GM19239 (cell line): ENCODE measurements around the gene ING4.
A peak's percentile ranks its signal among the peaks of the same experiment; 100 is the strongest.

Experiments
- DNase-seq: peaks from one replicate; pipeline ENCODE4 v3.0.0; 2011; ENCODE audit warnings: low spot score; ENCODE audit not compliant: insufficient read length
- FAIRE-seq: peaks from 2 replicates; lab custom pipeline; 2011; peaks lifted over from hg19 to GRCh38; lab: Jason Lieb, UNC

The ING4 gene

DNA sequence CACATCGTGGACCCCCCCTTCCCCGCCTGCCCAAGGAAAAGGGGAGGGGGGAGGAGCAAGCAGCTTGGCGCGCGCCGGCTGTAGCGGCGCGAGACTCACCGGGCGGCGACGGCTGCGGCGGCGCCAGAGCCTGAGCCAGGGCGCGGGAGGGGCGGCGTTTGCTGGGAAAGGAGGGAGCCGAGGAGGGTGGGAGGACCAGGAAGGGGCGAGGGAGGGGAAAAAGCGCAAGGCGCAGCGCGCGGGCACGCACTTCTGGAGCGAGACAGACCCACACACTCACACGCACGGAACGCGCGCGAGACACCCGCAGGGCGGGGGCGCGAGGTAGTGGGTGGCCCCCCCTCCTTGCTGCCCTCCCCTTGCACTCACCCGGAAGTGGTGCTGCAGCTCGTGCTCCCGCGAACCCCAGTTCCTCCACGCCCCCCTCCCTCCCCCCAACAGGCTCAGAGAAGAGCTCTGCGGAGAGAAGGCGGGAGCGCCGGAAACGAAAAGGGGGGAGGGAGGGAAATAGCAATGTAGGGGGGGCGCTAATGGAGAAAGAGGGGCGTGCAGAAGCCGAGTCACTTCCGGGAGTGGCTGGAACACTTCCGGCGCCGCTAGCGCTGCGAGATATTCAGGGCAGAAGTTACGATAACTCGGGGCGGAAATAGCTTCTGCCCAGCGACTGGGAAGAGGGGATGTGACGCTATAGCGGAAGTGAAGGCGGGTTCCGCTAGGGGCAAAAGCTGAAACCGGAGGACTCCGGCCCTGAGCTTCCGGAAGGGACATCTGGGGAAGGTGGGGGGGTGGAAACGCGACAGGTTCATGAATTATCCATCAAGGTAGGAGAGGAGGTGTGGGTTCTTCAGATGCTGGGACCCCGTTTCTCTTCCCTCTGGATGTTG lies 26.3 kb upstream of the ING4 start, which contains the start of gene ZNF384:
Gene ZNF384, minus strand, starts transcription at position 377 of the 884 bp plus-strand sequence. CDS start 9,855 bp downstream, outside the sequence.
- DNase-seq (peak; percentile 92), FAIRE-seq (peak; percentile 99)

- FAIRE-seq: peak; percentile 28
- peak; percentile 57 for DNase-seq
Observed at GRCh38 chr12:6688543-6688998, 25.7 kb upstream of the ING4 start.

GRCh38 chr12:6685814-6686213 lies 22.9 kb upstream of the ING4 start:
- DNase-seq: no peak
- FAIRE-seq: no peak

DNA sequence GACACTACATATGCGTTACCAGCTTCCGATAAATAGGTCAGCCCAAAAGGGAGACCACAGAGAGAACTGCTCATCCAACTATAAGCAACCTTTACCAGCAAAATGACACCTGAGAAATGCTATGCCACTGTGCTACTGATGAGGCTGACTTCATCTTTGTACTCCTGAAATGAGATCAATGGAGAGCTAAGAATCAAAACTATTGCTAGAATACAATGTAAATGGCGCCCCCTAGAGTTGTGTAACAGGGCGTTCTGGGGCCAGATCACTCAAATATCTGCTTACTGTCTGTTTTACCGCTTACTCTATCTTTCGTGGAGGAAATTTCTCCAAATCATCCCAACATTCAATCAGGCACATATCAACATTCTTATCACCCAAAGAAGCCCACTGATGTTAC lies 21.7 kb upstream of the ING4 start:
- DNase-seq: no peak
- peak; percentile 51 for FAIRE-seq

GRCh38 chr12:6676962-6677361 lies 14.0 kb upstream of the ING4 start:
- FAIRE-seq (no peak), DNase-seq (no peak)

GRCh38 chr12:6672143-6672542 lies 9.2 kb upstream of the ING4 start:
- FAIRE-seq: no peak

DNA sequence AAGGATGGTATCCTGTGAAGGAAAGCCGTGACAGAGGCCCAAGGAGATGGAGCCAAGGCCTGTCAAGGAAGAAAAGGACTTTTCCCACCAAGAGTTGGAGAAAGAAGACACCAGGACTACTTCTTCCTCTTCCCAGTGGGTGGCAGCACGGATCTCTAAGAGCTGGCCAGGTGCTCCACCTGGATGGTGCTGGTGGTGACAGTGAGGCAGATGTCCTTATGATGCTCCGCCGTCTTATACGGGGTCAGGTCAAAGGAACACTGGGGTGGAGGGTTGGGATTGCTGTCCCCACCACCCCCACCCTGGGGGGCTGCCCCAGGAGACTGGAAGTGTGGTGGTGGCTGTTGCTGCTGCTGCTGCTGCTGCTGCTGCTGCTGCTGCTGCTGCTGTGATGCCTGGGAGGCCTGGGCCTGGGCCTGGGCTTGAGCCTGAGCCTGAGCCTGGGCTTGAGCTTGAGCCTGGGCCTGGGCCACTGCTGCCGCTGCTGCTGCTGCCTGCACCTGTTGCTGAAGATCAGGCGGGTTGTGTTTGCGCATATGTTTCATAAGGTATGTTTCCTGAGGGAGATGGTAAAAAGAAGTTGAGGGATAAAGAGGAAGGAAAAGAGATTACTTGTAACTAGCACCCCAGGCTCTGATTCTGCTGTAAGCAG lies 4.8 kb upstream of the ING4 start:
- no peak for FAIRE-seq
- no peak for DNase-seq

More at GRCh38 chr12:6672143-6672542, 9.2 kb upstream of the ING4 start:
- DNase-seq: no peak

- DNase-seq (no peak), FAIRE-seq (no peak)
Observed at GRCh38 chr12:6666211-6666610, 3.3 kb upstream of the ING4 start.

DNA sequence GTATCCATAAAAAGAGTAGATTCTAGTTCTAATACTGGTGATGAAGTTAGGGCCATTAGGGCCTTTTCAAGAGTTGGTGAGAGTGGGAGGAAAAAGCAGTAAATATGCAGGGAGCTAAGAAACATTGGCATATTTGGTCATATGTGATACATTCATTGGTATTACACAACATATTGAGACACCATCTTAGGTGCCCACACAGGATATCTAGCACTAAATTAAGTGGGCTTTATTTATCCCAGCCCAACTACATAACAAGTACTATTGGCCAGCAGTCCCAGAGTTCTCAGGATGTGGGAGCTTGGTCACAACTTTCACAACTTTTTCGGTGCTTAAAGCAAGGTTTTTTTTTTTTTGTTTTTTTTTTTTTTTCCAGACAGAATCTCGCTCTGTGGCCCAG lies 2.0 kb upstream of the ING4 start:
- DNase-seq (no peak), FAIRE-seq (no peak)

DNA sequence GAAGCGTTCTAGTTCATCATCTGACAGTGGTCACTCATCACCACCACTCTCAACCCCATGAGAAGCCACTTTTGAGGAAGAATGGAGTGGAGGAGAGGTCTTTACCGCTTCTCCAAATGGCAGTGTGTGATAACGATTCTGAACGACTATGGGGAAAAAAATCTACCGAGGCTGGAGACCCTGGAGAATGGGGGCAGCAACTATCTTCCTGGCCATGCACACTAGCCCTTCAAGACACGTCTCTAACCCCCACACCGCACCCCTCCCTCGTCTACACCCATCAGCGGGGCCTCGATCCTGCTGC lies 365 bp downstream of the ING4 start:
- FAIRE-seq: no peak
- DNase-seq: no peak

- DNase-seq (no peak), FAIRE-seq (no peak)
Observed at GRCh38 chr12:6653987-6654386, 8.9 kb downstream of the ING4 start.

DNA sequence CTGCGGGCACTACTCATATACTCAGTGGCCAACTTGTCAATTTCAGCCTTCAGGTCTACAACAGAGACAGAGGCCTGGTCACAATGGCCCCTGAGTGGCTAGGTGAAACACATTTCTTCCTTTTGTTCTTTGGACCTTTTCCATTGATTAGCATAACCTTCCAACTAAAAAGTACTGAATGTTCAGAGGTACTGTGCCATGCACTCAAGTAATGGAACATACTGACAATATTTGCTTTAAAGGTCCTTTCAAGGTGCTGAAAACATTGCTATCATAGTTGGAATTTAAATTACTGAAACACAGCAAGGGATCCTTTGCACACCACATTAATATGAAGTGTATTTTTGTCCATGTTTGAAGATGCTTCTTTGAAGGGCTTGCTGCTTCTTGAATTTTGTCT lies 9.6 kb downstream of the ING4 start:
- FAIRE-seq (no peak), DNase-seq (no peak)

GRCh38 chr12:6652391-6652790 lies 10.5 kb downstream of the ING4 start:
- no peak for FAIRE-seq

DNA sequence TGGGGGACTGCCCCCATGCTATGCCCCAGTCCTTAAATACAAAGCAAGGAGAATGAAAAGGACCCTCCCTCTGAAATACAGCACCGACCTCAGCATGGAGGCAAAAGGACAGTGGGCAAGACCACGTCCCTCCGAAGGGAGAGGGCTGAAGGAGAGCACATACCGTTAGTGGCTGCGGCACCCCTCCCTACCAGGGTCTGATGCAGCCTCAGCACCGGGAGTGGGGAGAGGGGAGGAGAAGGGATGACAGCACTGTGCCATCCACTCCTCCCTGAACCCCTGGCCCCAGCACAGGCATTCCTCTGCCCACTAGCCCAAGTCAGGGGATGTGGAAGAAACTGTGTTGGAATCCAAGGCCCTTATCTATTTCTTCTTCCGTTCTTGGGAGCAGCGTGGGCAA lies 12.1 kb downstream of the ING4 start:
- DNase-seq (no peak), FAIRE-seq (no peak)

More at GRCh38 chr12:6652391-6652790, 10.5 kb downstream of the ING4 start:
- no peak for DNase-seq

DNA sequence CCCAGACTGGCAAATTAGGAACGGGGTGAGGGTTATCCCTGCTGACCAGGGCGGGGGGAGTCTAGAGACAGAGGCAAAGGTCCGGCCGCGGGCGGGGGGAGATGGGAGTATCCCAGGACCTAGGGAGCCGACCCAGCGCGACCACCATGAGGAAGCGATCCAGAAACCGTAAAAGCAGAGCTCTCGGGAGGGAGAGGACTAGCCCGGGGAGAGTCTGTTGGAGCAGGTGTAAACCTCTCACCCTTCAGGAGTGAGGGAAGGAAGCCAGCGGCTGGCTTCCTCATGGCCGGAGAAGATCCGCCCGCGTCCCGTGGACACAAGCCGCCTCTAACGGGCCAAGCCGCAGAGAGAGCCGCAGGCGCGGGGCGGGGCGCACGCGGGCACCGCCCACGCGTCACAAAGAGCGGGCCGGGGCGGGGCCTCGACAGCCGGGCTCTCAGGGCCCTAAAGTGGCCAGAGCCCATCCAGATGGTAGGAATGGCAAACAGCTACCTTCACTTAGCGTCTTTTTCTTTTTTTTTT lies 15.8 kb downstream of the ING4 start, which contains the start of gene ACRBP:
Gene ACRBP, minus strand, starts transcription at position 350 of the 522 bp plus-strand sequence. Its CDS starts 66 bp downstream, at position 284.
- peak; percentile 64 for FAIRE-seq
- DNase-seq: peak; percentile 74

GRCh38 chr12:6646276-6647082 lies 16.4 kb downstream of the ING4 start:
- FAIRE-seq (no peak), DNase-seq (no peak)

DNA sequence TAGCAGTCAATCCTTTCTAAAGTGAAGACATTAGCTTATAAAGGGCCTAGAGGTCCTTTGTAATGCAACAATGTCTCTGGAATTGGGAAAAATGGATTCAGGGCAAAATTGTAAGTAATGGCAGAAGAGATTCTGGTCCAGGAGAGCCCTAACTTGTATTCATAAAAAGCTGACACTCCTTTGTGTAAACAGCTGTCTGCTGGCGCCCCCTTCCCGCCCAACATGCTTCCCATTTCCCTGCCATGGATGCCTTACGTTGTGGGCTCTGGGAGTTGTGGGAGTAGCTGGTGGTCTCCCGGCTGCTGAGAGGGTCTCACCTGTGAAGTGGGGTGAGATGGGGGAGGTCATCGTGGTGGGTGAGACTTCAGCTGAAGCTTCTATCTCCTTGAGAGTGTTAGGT lies 18.0 kb downstream of the ING4 start:
- FAIRE-seq: no peak
- no peak for DNase-seq

DNA sequence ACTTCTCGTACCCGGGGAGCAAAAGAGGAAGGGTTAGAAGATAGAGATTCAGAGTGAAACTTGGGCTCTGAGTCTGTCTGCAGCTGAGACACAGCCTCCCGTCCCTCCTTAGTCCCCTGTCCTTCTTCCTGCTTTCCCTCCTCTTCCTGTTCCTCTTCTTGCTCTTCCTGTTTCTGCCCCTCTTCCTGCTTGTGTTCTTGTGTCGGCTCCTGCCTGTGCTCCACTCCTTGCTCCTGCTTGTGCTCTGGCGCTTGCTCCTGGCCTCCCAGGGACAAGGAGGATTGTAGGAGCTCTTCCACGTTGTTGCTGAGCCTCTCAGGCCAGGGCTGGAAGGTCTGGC lies 18.7 kb downstream of the ING4 start:
- FAIRE-seq (peak; percentile 73), DNase-seq (no peak)

- no peak for DNase-seq
- no peak for FAIRE-seq
Observed at GRCh38 chr12:6643569-6644256, 19.2 kb downstream of the ING4 start.

GRCh38 chr12:6641131-6641530 lies 21.8 kb downstream of the ING4 start:
- FAIRE-seq (no peak), DNase-seq (no peak)
